WTC11 (cell line): ENCODE measurements around the gene CYGB. TPM values are rescaled to one million over a fixed set of nuclear protein-coding genes. Genes with fewer than 3 reads are reported as not detected.
A peak's percentile ranks its signal among the peaks of the same experiment; 100 is the strongest.

Experiments
- ATAC-seq: fragments of 200-7000 bp; cut with Tn5 transposase; 2 replicates; pipeline ENCODE4 v1.10.0; 2021; ENCODE audit warnings: mild to moderate bottlenecking, moderate library complexity
- CTCF ChIA-PET: fragments of 300-600 bp; sonication (Branson Sonifier 250); formaldehyde crosslinking; loops from one replicate; lab custom pipeline; 2021; ENCODE audit warnings: antibody characterized with exemption; lab: Charles Lee
- POLR2A ChIA-PET: fragments of 350-600 bp; sonication (Branson Sonifier 250); formaldehyde crosslinking; loops from one replicate; lab custom pipeline; 2021; ENCODE audit warnings: antibody characterized with exemption; lab: Charles Lee
- DNase-seq: peaks from one replicate; pipeline ENCODE4 v3.0.0; 2021; ENCODE audit warnings: low spot score
- H3K27ac Mint-ChIP-seq: 2 replicates; pipeline ENCODE4 v1.8.0; 2021; ENCODE audit warnings: mixed read lengths
- H3K27me3 Mint-ChIP-seq: 2 replicates; pipeline ENCODE4 v1.8.0; 2021; ENCODE audit warnings: low read depth, mild to moderate bottlenecking, moderate library complexity, mixed read lengths
- H3K36me3 Mint-ChIP-seq: 2 replicates; pipeline ENCODE4 v1.8.0; 2021; ENCODE audit warnings: mixed read lengths
- H3K4me1 Mint-ChIP-seq: 2 replicates; pipeline ENCODE4 v1.8.0; 2022; ENCODE audit warnings: mixed read lengths
- H3K4me3 Mint-ChIP-seq: 2 replicates; pipeline ENCODE4 v1.8.0; 2021; ENCODE audit warnings: mild to moderate bottlenecking, moderate library complexity, mixed read lengths
- H3K9me3 Mint-ChIP-seq: 2 replicates; pipeline ENCODE4 v1.8.0; 2021; ENCODE audit warnings: mixed read lengths
- ATF1 ChIP-seq: sonication (generic); formaldehyde crosslinking; IDR thresholded peaks from 2 replicates; pipeline ENCODE4 v1.8.1; 2023; ENCODE audit warnings: mild to moderate bottlenecking, moderate library complexity, missing genetic modification reagents
- CBFB ChIP-seq: sonication (generic); formaldehyde crosslinking; IDR thresholded peaks from 2 replicates; pipeline ENCODE4 v1.8.1; 2022; ENCODE audit warnings: mild to moderate bottlenecking, low read depth, missing genetic modification reagents
- CREB1 ChIP-seq: sonication (generic); formaldehyde crosslinking; IDR thresholded peaks from 2 replicates; pipeline ENCODE4 v1.8.0; 2023; ENCODE audit warnings: mild to moderate bottlenecking, missing genetic modification reagents
- FOXJ3 ChIP-seq: sonication (generic); formaldehyde crosslinking; IDR thresholded peaks from 2 replicates; pipeline ENCODE4 v1.9.0; 2021; ENCODE audit warnings: missing genetic modification reagents, mild to moderate bottlenecking, borderline replicate concordance
- FOXK1 ChIP-seq: sonication (generic); formaldehyde crosslinking; IDR thresholded peaks from 2 replicates; pipeline ENCODE4 v1.8.0; 2022; ENCODE audit warnings: mild to moderate bottlenecking, moderate library complexity, missing genetic modification reagents
- FOXP1 ChIP-seq: sonication (generic); formaldehyde crosslinking; IDR thresholded peaks from 2 replicates; pipeline ENCODE4 v1.8.0; 2022; ENCODE audit warnings: missing genetic modification reagents, mild to moderate bottlenecking, moderate library complexity, borderline replicate concordance
- FOXP4 ChIP-seq: sonication (generic); formaldehyde crosslinking; IDR thresholded peaks from 2 replicates; pipeline ENCODE4 v1.8.0; 2022; ENCODE audit warnings: mild to moderate bottlenecking, missing genetic modification reagents
- GABPB1 ChIP-seq: sonication (generic); formaldehyde crosslinking; IDR thresholded peaks from 2 replicates; pipeline ENCODE4 v1.8.1; 2023; ENCODE audit warnings: mild to moderate bottlenecking, missing genetic modification reagents
- GRHL2 ChIP-seq: fragments of 250-450 bp; sonication (Bioruptor Pico); IDR thresholded peaks from 2 replicates; pipeline ENCODE4 v1.8.0; 2022; ENCODE audit warnings: mild to moderate bottlenecking, moderate library complexity; ENCODE audit not compliant: insufficient replicate concordance, severe bottlenecking
- HMGXB4 ChIP-seq: sonication (generic); formaldehyde crosslinking; IDR thresholded peaks from 2 replicates; pipeline ENCODE4 v1.8.1; 2023; ENCODE audit warnings: mild to moderate bottlenecking, moderate library complexity, missing genetic modification reagents
- MAX ChIP-seq: sonication (generic); formaldehyde crosslinking; IDR thresholded peaks from 2 replicates; pipeline ENCODE4 v1.8.0; 2022; ENCODE audit warnings: mild to moderate bottlenecking, missing genetic modification reagents
- RELA ChIP-seq: sonication (generic); formaldehyde crosslinking; IDR thresholded peaks from 2 replicates; pipeline ENCODE4 v1.8.1; 2022; ENCODE audit warnings: missing genetic modification reagents, mild to moderate bottlenecking, borderline replicate concordance
- SP1 ChIP-seq: sonication (generic); formaldehyde crosslinking; conservative IDR thresholded peaks from 2 replicates; pipeline ENCODE4 v1.8.1; 2022; ENCODE audit warnings: missing genetic modification reagents
- ZBTB21 ChIP-seq: sonication (generic); formaldehyde crosslinking; IDR thresholded peaks from 2 replicates; pipeline ENCODE4 v1.8.1; 2023; ENCODE audit warnings: mild to moderate bottlenecking, missing genetic modification reagents, borderline replicate concordance
- ZNF121 ChIP-seq: sonication (generic); formaldehyde crosslinking; IDR thresholded peaks from 2 replicates; pipeline ENCODE4 v1.8.0; 2023; ENCODE audit warnings: missing genetic modification reagents
- ZNF232 ChIP-seq: sonication (generic); formaldehyde crosslinking; IDR thresholded peaks from 2 replicates; pipeline ENCODE4 v1.8.0; 2022; ENCODE audit warnings: mild to moderate bottlenecking, missing genetic modification reagents
- ZNF317 ChIP-seq: sonication (generic); formaldehyde crosslinking; IDR thresholded peaks from 2 replicates; pipeline ENCODE4 v1.8.1; 2023; ENCODE audit warnings: low read depth, mild to moderate bottlenecking, moderate library complexity, missing genetic modification reagents, borderline replicate concordance
- ZNF423 ChIP-seq: fragments of 250-450 bp; sonication (Bioruptor Pico); IDR thresholded peaks from 2 replicates; pipeline ENCODE4 v2.1.2; 2022; ENCODE audit warnings: mild to moderate bottlenecking, moderate library complexity
- total RNA-seq: library from RNA; stranded (reverse); gene quantifications from 3 replicates; pipeline ENCODE4 v1.2.3, GENCODE V29; 2021
- TF ChIP-seq, protein P1 (sequence below): sonication (generic); formaldehyde crosslinking; IDR thresholded peaks from 2 replicates; pipeline ENCODE4 v1.8.0; 2022; ENCODE audit warnings: missing genetic modification reagents
- TF ChIP-seq, protein P2 (sequence below): sonication (generic); formaldehyde crosslinking; IDR thresholded peaks from 2 replicates; pipeline ENCODE4 v1.8.1; 2023; ENCODE audit warnings: mild to moderate bottlenecking, missing genetic modification reagents, moderate library complexity
- TF ChIP-seq, protein P3 (sequence below): sonication (generic); formaldehyde crosslinking; IDR thresholded peaks from 2 replicates; pipeline ENCODE4 v1.8.1; 2022; ENCODE audit warnings: mild to moderate bottlenecking, moderate library complexity, missing genetic modification reagents

Gene CYGB
- total RNA-seq, 1 experiment from 2014 or later, result 3.6 TPM

DNA sequence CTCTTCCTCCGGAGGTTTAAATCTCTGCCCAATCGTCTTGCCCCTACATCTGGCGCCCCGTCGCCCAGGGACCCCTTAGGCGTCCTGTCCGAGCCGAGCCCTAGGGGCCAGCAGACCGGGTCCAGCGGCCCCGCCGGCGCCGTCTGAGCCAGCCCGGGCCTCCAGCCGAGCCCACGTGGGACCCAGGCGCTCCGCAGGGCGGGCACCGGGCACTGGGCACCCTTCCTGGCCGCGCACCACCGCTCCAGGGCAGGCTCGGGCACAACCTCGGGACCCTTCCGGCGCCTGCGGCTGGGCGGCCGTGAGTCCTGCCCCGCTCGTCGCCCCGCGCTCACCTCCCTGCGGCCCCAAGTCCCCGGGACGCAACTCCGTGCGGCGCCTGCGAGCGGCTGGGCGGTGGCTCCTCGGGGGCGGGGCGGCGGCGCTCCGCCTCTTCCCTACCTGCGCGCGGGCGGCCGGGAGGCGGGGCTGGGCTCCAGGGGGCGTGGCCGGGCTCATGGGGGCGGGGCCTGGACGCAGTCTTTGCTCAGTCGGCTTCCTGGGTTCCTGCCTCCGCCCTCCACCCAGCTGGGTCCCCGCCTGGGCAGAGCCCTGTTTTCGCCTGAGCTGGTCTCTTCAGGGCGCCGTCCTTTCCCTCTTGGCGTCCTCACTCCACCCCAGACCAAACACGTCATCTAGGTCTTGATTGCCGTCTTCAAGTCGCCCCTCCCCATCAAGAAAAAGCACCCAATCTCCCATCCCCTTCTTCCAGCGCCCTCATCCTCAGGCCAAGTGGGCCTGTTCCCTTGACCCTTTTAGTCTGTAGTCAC is 36.3 kb downstream of the CYGB start, which contains the start of gene RHBDF2:
TSS of gene RHBDF2 (minus strand) at position 406 of the 809 bp plus-strand sequence. CDS start 19,899 bp downstream, outside the sequence.
- CTCF ChIA-PET, result interaction anchor here (0.5 to 5.1 kb wide), 15 partner anchors 22 to 180 kb away, joined by 3 to 30 read pairs (median 6); partner anchors contain the start of gene AANAT
- Mint-ChIP-seq H3K9me3 (no peaks in the 10 kb centered on the region), H3K4me3 (peak within 1 kb of the TSS; percentile 82), H3K4me1 (peaks cover 48% of the 10 kb centered on the region), H3K36me3 (no peaks in the 10 kb centered on the region), H3K27me3 (peaks cover 5% of the 10 kb centered on the region), H3K27ac (peak within 1 kb of the TSS; percentile 62)
- POLR2A ChIA-PET, result no interaction called here
- peak; percentile 82 for ATAC-seq
- TF ChIP-seq CREB1 (0 out of 2 replicates have a peak, but pooled peaks have one; percentile 28), ZNF232 (peak; percentile 50; the same call in 1 of the 2 replicates), MAX (CRISPR knock-in tag) (peak; percentile 42; the same call in 1 of the 2 replicates), GRHL2 (CRISPR knock-in tag) (no peak), FOXP4 (CRISPR knock-in tag) (0 out of 2 replicates have a peak, but pooled peaks have one; percentile 69), GABPB1 (CRISPR knock-in tag) (peak; percentile 55; the same call in 1 of the 2 replicates), FOXJ3 (CRISPR knock-in tag) (no peak), ZNF121 (CRISPR knock-in tag) (no peak), ZNF423 (CRISPR knock-in tag) (no peak), HMGXB4 (CRISPR knock-in tag) (peak; percentile 69; the same call in 1 of the 2 replicates), FOXK1 (CRISPR knock-in tag) (no peak), CBFB (CRISPR knock-in tag) (peak; percentile 95; the same call in 1 of the 2 replicates), SP1 (CRISPR knock-in tag) (peak; percentile 70; the same call in 1 of the 2 replicates), FOXP1 (CRISPR knock-in tag) (peak; percentile 60; the same call in 1 of the 2 replicates), ZNF317 (CRISPR knock-in tag) (0 out of 2 replicates have a peak, but pooled peaks have one; percentile 10), RELA (CRISPR knock-in tag) (peak; percentile 67; the same call in 1 of the 2 replicates), ZBTB21 (CRISPR knock-in tag) (0 out of 2 replicates have a peak, but pooled peaks have one; percentile 23), ATF1 (0 out of 2 replicates have a peak, but pooled peaks have one; percentile 38)
- TF ChIP-seq, protein P1, sequence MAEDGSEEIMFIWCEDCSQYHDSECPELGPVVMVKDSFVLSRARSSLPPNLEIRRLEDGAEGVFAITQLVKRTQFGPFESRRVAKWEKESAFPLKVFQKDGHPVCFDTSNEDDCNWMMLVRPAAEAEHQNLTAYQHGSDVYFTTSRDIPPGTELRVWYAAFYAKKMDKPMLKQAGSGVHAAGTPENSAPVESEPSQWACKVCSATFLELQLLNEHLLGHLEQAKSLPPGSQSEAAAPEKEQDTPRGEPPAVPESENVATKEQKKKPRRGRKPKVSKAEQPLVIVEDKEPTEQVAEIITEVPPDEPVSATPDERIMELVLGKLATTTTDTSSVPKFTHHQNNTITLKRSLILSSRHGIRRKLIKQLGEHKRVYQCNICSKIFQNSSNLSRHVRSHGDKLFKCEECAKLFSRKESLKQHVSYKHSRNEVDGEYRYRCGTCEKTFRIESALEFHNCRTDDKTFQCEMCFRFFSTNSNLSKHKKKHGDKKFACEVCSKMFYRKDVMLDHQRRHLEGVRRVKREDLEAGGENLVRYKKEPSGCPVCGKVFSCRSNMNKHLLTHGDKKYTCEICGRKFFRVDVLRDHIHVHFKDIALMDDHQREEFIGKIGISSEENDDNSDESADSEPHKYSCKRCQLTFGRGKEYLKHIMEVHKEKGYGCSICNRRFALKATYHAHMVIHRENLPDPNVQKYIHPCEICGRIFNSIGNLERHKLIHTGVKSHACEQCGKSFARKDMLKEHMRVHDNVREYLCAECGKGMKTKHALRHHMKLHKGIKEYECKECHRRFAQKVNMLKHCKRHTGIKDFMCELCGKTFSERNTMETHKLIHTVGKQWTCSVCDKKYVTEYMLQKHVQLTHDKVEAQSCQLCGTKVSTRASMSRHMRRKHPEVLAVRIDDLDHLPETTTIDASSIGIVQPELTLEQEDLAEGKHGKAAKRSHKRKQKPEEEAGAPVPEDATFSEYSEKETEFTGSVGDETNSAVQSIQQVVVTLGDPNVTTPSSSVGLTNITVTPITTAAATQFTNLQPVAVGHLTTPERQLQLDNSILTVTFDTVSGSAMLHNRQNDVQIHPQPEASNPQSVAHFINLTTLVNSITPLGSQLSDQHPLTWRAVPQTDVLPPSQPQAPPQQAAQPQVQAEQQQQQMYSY, result no peak
- TF ChIP-seq, protein P2, sequence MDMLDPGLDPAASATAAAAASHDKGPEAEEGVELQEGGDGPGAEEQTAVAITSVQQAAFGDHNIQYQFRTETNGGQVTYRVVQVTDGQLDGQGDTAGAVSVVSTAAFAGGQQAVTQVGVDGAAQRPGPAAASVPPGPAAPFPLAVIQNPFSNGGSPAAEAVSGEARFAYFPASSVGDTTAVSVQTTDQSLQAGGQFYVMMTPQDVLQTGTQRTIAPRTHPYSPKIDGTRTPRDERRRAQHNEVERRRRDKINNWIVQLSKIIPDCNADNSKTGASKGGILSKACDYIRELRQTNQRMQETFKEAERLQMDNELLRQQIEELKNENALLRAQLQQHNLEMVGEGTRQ (CRISPR knock-in tag), result peak; percentile 48; the same call in 1 of the 2 replicates
- TF ChIP-seq, protein P3, sequence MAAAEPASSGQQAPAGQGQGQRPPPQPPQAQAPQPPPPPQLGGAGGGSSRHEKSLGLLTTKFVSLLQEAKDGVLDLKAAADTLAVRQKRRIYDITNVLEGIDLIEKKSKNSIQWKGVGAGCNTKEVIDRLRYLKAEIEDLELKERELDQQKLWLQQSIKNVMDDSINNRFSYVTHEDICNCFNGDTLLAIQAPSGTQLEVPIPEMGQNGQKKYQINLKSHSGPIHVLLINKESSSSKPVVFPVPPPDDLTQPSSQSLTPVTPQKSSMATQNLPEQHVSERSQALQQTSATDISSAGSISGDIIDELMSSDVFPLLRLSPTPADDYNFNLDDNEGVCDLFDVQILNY, result 0 out of 2 replicates have a peak, but pooled peaks have one; percentile 59
- peak; percentile 95 for DNase-seq
